ENCODE results near the gene MAD2L1BP. TPM values are rescaled to one million over a fixed set of nuclear protein-coding genes. Genes with fewer than 3 reads are reported as not detected.

MAD2L1BP gene
- total RNA-seq, 1 experiment from 2014 or later = 52.0 TPM

- CTCF ChIA-PET = no interaction called here
- intact Hi-C loops (cut with micrococcal nuclease; ENCODE audit: unreplicated experiment) = loop anchor here (5.0 kb wide), 1 partner anchor 151 kb away; no protein-coding TSS in a partner anchor
- DNase-seq (ENCODE audit: low spot score) = no peak
- no peaks in the 10 kb centered on the region for H3K27me3 ChIP-seq (replicated peaks; ENCODE audit: insufficient read depth, low read depth, low read length, poor library complexity)
- no peak overlapping the region for H3K27ac ChIP-seq (ENCODE audit: low read depth, low read length, poor library complexity, severe bottlenecking)
- no TSS peak for BruUV-seq (replicated peaks)
- peaks cover 71% of the 10 kb centered on the region for H3K36me3 ChIP-seq (ENCODE audit: insufficient read depth, low read length, poor library complexity, severe bottlenecking)
- no peaks in the 10 kb centered on the region for H3K9me3 ChIP-seq (ENCODE audit: low read depth, low read length, poor library complexity, severe bottlenecking)
- H3K4me1 ChIP-seq (ENCODE audit: insufficient read depth, low read length, poor library complexity, severe bottlenecking) = peaks cover 4% of the 10 kb centered on the region
- H3K4me3 ChIP-seq (ENCODE audit: low read depth, low read length, poor library complexity, severe bottlenecking) = no peak overlapping the region
- TF ChIP-seq EZH2 (IDR thresholded peaks at IDR 0.05; ENCODE audit: borderline replicate concordance, low read depth, low read length, poor library complexity, severe bottlenecking) (no peak), CTCF (conservative IDR thresholded peaks at IDR 0.05; ENCODE audit: low read depth, low read length) (no peak)
- POLR2A ChIA-PET (ENCODE audit: low non-redundant PET) = no interaction called here
Observed at GRCh38 chr6:43606019-43606418, 29.6 kb upstream of the MAD2L1BP start.

- Histone ChIP-seq H3K4me3 (ENCODE audit: low read depth, low read length, poor library complexity, severe bottlenecking) (no peak overlapping the region), H3K27me3 (replicated peaks; ENCODE audit: insufficient read depth, low read depth, low read length, poor library complexity) (no peaks in the 10 kb centered on the region), H3K36me3 (ENCODE audit: insufficient read depth, low read length, poor library complexity, severe bottlenecking) (peaks cover 69% of the 10 kb centered on the region), H3K9me3 (ENCODE audit: low read depth, low read length, poor library complexity, severe bottlenecking) (no peaks in the 10 kb centered on the region), H3K27ac (ENCODE audit: low read depth, low read length, poor library complexity, severe bottlenecking) (no peak overlapping the region), H3K4me1 (ENCODE audit: insufficient read depth, low read length, poor library complexity, severe bottlenecking) (peaks cover 4% of the 10 kb centered on the region)
- ChIA-PET CTCF (interaction anchor here (0.6 to 1.7 kb wide), 3 partner anchors 21 to 470 kb away, joined by 3 to 8 read pairs (median 3); partner anchors contain the start of gene GTPBP2), POLR2A (ENCODE audit: low non-redundant PET) (no interaction called here)
- intact Hi-C loops (cut with micrococcal nuclease; ENCODE audit: unreplicated experiment) = loop anchor here (1.0 to 5.0 kb wide), 2 partner anchors 149 to 471 kb away; no protein-coding TSS in a partner anchor
- no TSS peak for BruUV-seq (replicated peaks)
- peak; percentile 90 for TF ChIP-seq CTCF (conservative IDR thresholded peaks at IDR 0.05; ENCODE audit: low read depth, low read length)
- TF ChIP-seq EZH2 (IDR thresholded peaks at IDR 0.05; ENCODE audit: borderline replicate concordance, low read depth, low read length, poor library complexity, severe bottlenecking) = no peak
- DNase-seq (ENCODE audit: low spot score) = peak; percentile 88
Observed at GRCh38 chr6:43608310-43608763, 27.3 kb upstream of the MAD2L1BP start.

- Histone ChIP-seq H3K9me3 (ENCODE audit: low read depth, low read length, poor library complexity, severe bottlenecking) (no peaks in the 10 kb centered on the region), H3K36me3 (ENCODE audit: insufficient read depth, low read length, poor library complexity, severe bottlenecking) (peaks cover 69% of the 10 kb centered on the region), H3K27ac (ENCODE audit: low read depth, low read length, poor library complexity, severe bottlenecking) (no peak overlapping the region), H3K27me3 (replicated peaks; ENCODE audit: insufficient read depth, low read depth, low read length, poor library complexity) (no peaks in the 10 kb centered on the region), H3K4me3 (ENCODE audit: low read depth, low read length, poor library complexity, severe bottlenecking) (no peak overlapping the region), H3K4me1 (ENCODE audit: insufficient read depth, low read length, poor library complexity, severe bottlenecking) (peaks cover 4% of the 10 kb centered on the region)
- intact Hi-C loops (cut with micrococcal nuclease; ENCODE audit: unreplicated experiment) = loop anchor here (1.0 to 5.0 kb wide), 2 partner anchors 148 to 470 kb away; no protein-coding TSS in a partner anchor
- DNase-seq (ENCODE audit: low spot score) = no peak
- TF ChIP-seq EZH2 (IDR thresholded peaks at IDR 0.05; ENCODE audit: borderline replicate concordance, low read depth, low read length, poor library complexity, severe bottlenecking) = no peak
- no peak for TF ChIP-seq CTCF (conservative IDR thresholded peaks at IDR 0.05; ENCODE audit: low read depth, low read length)
- CTCF ChIA-PET = interaction anchor here (0.6 to 1.7 kb wide), 3 partner anchors 21 to 470 kb away, joined by 3 to 8 read pairs (median 3); partner anchors contain the start of gene GTPBP2
- POLR2A ChIA-PET (ENCODE audit: low non-redundant PET) = no interaction called here
- BruUV-seq (replicated peaks) = no TSS peak
Observed at GRCh38 chr6:43608807-43609206, 26.8 kb upstream of the MAD2L1BP start.
